Activated naive CD4-positive, alpha-beta T cell treated with Interleukin-2 at 50 U/mL for 16 hours (primary cell): ENCODE measurements around the gene GSC.
"Not testable (repeated sequence)": the region's sequence is repeated elsewhere in the genome, so short reads cannot be mapped to it uniquely, and the experiment has no call there.

Experiments
- DNase-seq: peaks from one replicate; pipeline ENCODE4 v3.0.0-alpha.2; 2020

The GSC gene

DNA sequence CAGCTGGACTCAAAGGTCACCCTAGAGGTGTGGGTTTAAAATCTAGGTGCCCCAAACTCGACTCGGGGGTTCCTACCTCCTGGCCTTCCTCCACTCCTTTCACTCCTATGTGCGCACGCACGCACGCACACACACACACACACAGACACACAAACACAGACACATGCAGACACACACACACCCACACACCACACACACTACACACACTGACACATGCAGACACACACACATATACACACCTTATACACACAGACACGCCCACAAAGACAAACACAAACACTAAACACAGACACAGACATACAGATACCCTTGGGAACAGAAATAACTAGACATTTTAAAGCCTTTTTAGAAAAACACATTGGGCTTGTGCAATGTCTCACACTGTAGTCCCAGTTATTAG lies 31.8 kb downstream of the GSC start:
- DNase-seq, result no peak

GRCh38 chr14:94728950-94729349 lies 41.0 kb downstream of the GSC start:
- DNase-seq, result no peak

- DNase-seq, result not testable (repeated sequence)
Observed at GRCh38 chr14:94728440-94728839, 41.5 kb downstream of the GSC start.

GRCh38 chr14:94726649-94727048 lies 43.3 kb downstream of the GSC start:
- not testable (repeated sequence) for DNase-seq

DNA sequence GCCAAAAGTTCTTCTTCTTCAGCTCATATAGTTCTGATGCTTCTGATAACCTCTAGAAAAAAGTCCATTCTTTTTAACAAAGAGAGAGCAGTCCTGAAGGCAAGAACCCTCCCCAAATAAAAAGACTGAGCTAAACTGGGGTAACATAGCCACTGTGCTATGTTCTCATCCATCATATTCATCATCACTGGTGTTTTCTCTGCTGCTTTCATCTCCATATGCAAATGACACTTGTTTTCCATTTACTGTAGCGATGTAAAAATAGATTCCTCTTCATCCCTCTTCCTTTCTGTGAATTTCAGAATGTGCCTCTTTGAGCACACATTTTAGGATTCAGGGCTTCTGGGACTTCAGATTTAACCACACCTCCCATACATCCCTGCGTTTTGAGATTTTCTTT lies 44.9 kb downstream of the GSC start:
- no peak for DNase-seq

DNA sequence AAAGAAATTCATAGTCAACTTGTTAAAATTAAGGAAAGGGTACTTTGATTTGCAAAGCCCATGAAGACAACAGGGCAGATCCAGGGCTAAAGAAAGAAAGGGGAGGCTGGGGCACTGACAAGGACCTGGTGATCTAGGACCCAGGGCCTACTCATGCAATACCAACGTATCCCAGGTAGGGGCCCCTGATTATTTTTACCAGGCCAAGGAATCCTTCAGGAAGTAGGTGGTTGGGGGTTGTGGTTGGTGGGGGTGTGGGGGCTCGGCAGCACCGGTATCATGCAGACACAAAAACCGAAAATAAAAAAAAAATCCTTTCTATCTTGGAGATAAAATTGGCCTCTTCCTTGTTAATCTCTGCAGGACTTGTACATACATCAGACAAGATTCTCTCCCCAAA lies 47.5 kb downstream of the GSC start:
- DNase-seq, result no peak
